Stimulated activated CD4-positive, alpha-beta T cell treated with anti-CD3 and anti-CD28 coated beads, TNF-alpha, amount 100 ng/mL, for 1 hour (primary cell): ENCODE data around the gene OFD1.

Source experiments
- DNase-seq, 3 donors: peaks; one replicate each; pipeline ENCODE4 v3.0.0-alpha.2; 2020; ENCODE audit warnings: low read depth in 3 of 3, low spot score in 1 of 3

Gene OFD1

DNA sequence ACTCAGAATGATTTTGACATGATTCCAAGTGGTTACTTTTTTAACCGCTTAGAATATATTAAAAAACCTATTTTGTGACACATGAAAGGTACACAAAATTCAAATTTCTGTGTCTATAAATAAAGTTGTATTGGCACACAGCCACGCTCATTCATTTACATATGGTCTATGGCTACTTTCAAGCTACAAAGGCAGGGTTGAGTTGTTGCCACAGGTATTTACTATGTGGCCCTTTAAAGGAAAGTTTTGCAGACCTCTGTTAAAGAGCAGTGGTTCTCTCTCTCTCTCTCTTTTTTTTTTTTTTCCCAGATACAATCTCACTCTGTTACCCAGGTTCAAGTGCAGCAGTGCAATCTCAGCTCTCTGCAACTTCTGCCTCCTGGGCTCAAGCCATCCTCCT, 59.3 kb downstream of the OFD1 start:
- DNase-seq = no peak

- no peak for DNase-seq
Measured at GRCh38 chrX:13794417-13794816, 59.9 kb downstream of the OFD1 start.

DNA sequence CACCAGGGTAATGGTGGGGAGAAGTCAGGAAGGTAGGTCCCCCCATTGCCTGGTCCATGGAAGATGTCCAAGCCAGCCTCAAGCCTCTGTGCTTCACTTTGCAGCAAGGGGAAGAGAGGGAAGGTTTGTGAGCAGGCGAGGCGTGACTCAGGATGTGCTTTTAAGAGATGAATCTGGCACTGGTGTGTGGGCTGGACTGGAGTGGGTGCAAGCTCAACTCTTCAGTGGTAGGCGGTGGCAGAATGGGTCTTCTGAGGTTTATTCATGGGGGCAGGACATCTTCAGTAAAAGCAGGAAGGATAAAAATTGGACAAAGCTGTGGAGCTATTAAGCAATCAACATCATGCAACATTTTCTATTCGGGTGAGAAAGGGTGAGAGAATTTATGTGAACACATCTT, 63.0 kb downstream of the OFD1 start:
- no peak for DNase-seq

GRCh38 chrX:13798184-13798583, 63.6 kb downstream of the OFD1 start:
- no peak for DNase-seq

DNA sequence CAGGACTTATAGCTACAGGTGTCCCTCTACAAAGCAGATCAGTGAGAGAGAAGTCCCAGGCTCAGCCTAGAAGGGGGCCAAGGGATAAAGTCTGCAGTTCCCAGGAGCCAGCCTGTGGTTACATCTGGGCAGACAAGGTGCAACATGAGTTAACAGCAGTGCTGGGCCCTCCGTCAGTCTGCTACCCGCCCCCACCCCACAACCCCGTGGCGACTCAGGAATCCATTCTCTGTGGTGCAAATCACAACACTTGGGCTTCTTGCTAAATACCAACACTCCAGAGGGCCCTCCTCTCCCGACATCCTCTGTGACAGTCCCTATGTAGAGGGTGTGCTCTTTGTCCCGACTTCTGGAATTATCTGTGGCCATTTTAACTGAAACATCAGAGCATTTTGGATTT, 68.6 kb downstream of the OFD1 start:
- no peak for DNase-seq

- DNase-seq = no peak
Measured at GRCh38 chrX:13805241-13805640, 70.7 kb downstream of the OFD1 start.

GRCh38 chrX:13808293-13808692, 73.7 kb downstream of the OFD1 start:
- DNase-seq = no peak

GRCh38 chrX:13808865-13809264, 74.3 kb downstream of the OFD1 start:
- DNase-seq = no peak

- DNase-seq = no peak
Measured at GRCh38 chrX:13815664-13816063, 81.1 kb downstream of the OFD1 start.

DNA sequence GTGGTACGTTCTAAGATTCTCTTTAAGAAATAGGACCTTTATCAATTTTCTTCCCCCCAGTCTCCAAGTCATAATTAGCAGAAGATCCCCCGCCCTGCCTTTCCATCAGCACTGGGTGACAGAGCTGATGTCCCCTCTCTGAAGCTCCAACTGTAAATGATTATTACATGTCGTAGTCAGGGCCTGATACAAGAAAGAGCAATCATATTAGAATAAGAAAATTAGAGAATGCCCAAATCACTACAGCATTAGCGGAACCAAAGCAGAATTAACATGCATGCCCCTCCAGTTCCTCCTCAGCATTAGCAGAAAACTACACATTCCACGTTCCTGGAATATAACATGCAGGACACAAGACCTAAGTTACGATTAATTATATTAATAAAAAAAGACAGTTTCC, 81.6 kb downstream of the OFD1 start:
- DNase-seq = no peak

- no peak for DNase-seq
Measured at GRCh38 chrX:13816643-13817627, 82.4 kb downstream of the OFD1 start, which contains the start of gene GPM6B. GPM6B (minus strand) TSS chrX:13817093; CDS start chrX:13816904, 189 bp downstream.
